Activated T-cell treated with anti-CD3 and anti-CD28 coated beads for 1 hour (primary cell): Measurements from ENCODE around the gene KCTD15.

Source experiments
- DNase-seq: peaks from one replicate; pipeline ENCODE4 v3.0.0-alpha.2; 2020; ENCODE audit warnings: low read depth

The KCTD15 gene

GRCh38 chr19:33860312-33861090, 63.8 kb downstream of the KCTD15 start:
- no peak for DNase-seq

GRCh38 chr19:33861950-33862349, 65.3 kb downstream of the KCTD15 start:
- DNase-seq: no peak

GRCh38 chr19:33862981-33863380, 66.3 kb downstream of the KCTD15 start:
- DNase-seq: no peak

- DNase-seq: no peak
Measured at GRCh38 chr19:33863436-33863835, 66.8 kb downstream of the KCTD15 start.

GRCh38 chr19:33864311-33864850, 67.7 kb downstream of the KCTD15 start:
- no peak for DNase-seq

- DNase-seq: no peak
Measured at GRCh38 chr19:33865306-33865705, 68.6 kb downstream of the KCTD15 start.
